ENCODE results near the gene MACROD2. TPM values are rescaled to one million over a fixed set of nuclear protein-coding genes. Genes with fewer than 3 reads are reported as not detected.

The MACROD2 gene
- total RNA-seq, 1 experiment from 2014 or later = 3.7 TPM

DNA sequence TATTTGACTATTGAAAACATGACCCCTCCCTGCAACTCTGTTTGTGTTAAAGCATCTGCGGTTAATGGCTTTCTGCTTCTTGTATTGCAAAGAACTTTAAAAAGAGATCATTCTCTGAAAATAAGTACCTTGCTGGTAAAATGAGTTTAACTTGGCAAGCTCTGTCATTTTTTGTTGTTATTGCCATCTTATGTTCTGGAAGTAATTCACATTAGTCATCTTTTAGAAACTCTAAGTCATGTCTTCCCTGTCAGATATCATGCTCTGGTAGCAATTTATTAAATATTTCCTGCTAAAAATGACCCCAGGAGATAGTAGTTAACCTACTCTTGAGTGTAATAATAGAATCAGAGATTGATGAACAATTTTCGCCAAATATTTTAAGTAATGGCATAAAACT lies 1687.4 kb downstream of the MACROD2 start:
- Histone ChIP-seq H3K27ac (ENCODE audit: low read depth, low read length) (no peak overlapping the region), H3K9me2 (ENCODE audit: insufficient read depth) (no peaks in the 10 kb centered on the region), H2AFZ (ENCODE audit: low read depth, low read length, poor library complexity, severe bottlenecking) (no peak overlapping the region), H3K9me3 (ENCODE audit: control insufficient read depth in 1 of 2, insufficient read depth in 1 of 2, low read depth in 1 of 2, low read length in 2 of 2) (peaks cover 4 to 6% of the 10 kb centered on the region in 2 experiments; a peak in 2 of 4 replicates), H3K9ac (ENCODE audit: low read length) (no peak overlapping the region), H3K79me2 (ENCODE audit: insufficient read depth, low read length) (no peaks in the 10 kb centered on the region), H3K4me2 (ENCODE audit: low read length) (no peak overlapping the region), H3K4me1 (ENCODE audit: control insufficient read depth in 1 of 2, insufficient read depth in 2 of 2, low read length in 2 of 2) (no peaks in the 10 kb centered on the region), H4K20me1 (ENCODE audit: insufficient read depth) (no peaks in the 10 kb centered on the region), H3K36me3 (ENCODE audit: control insufficient read depth in 1 of 2, insufficient read depth in 2 of 2, low read length in 2 of 2) (no peaks in the 10 kb centered on the region), H3K27me3 (ENCODE audit: insufficient read depth, low read length) (no peaks in the 10 kb centered on the region), H3K4me3 (replicated peaks in 1 of 2; ENCODE audit: low read depth in 1 of 2, low read length in 2 of 2) (no peak overlapping the region)
- ChIA-PET CTCF (no interaction called here), POLR2A (no interaction called here), RAD21 (ENCODE audit: low non-redundant PET in 1 of 2, low total read pairs in 2 of 2, uncharacterized antibody in 2 of 2, unreplicated experiment in 2 of 2) (no interaction called here)
- ATAC-seq (no peak), DNase-seq (ENCODE audit: low read depth, low spot score) (no peak)
- intact Hi-C loops (cut with micrococcal nuclease) = no loop called here
- no TSS peak for BruUV-seq (replicated peaks)
- no peak for TF ChIP-seq YY1 (IDR thresholded peaks at IDR 0.05; ENCODE audit: extremely low read depth, insufficient replicate concordance, low read depth, low read length)
- TF ChIP-seq ZNF274 (IDR thresholded peaks at IDR 0.05; ENCODE audit: low read depth, low read length) = no peak
- no peak for TF ChIP-seq EZH2phosphoT487 (IDR thresholded peaks at IDR 0.05; ENCODE audit: borderline replicate concordance)
- TF ChIP-seq, protein P1, sequence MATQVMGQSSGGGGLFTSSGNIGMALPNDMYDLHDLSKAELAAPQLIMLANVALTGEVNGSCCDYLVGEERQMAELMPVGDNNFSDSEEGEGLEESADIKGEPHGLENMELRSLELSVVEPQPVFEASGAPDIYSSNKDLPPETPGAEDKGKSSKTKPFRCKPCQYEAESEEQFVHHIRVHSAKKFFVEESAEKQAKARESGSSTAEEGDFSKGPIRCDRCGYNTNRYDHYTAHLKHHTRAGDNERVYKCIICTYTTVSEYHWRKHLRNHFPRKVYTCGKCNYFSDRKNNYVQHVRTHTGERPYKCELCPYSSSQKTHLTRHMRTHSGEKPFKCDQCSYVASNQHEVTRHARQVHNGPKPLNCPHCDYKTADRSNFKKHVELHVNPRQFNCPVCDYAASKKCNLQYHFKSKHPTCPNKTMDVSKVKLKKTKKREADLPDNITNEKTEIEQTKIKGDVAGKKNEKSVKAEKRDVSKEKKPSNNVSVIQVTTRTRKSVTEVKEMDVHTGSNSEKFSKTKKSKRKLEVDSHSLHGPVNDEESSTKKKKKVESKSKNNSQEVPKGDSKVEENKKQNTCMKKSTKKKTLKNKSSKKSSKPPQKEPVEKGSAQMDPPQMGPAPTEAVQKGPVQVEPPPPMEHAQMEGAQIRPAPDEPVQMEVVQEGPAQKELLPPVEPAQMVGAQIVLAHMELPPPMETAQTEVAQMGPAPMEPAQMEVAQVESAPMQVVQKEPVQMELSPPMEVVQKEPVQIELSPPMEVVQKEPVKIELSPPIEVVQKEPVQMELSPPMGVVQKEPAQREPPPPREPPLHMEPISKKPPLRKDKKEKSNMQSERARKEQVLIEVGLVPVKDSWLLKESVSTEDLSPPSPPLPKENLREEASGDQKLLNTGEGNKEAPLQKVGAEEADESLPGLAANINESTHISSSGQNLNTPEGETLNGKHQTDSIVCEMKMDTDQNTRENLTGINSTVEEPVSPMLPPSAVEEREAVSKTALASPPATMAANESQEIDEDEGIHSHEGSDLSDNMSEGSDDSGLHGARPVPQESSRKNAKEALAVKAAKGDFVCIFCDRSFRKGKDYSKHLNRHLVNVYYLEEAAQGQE (IDR thresholded peaks at IDR 0.05; ENCODE audit: low read depth) = no peak
- no peak for TF ChIP-seq SIN3A (IDR thresholded peaks at IDR 0.05; ENCODE audit: low read depth)
- TF ChIP-seq POLR2AphosphoS5 (IDR thresholded peaks at IDR 0.05; ENCODE audit: low read depth, low read length) = no peak
- TF ChIP-seq CBX3 (IDR thresholded peaks at IDR 0.05; ENCODE audit: low read depth) = no peak
- no peak for TF ChIP-seq EZH2 (IDR thresholded peaks at IDR 0.05)
- TF ChIP-seq SP1 (IDR thresholded peaks at IDR 0.05; ENCODE audit: low read depth) = no peak
- TF ChIP-seq EGR1 (IDR thresholded peaks at IDR 0.05; ENCODE audit: low read depth) = no peak
- TF ChIP-seq, protein P2, sequence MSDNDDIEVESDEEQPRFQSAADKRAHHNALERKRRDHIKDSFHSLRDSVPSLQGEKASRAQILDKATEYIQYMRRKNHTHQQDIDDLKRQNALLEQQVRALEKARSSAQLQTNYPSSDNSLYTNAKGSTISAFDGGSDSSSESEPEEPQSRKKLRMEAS (IDR thresholded peaks at IDR 0.05) = no peak
- TF ChIP-seq, protein P3, sequence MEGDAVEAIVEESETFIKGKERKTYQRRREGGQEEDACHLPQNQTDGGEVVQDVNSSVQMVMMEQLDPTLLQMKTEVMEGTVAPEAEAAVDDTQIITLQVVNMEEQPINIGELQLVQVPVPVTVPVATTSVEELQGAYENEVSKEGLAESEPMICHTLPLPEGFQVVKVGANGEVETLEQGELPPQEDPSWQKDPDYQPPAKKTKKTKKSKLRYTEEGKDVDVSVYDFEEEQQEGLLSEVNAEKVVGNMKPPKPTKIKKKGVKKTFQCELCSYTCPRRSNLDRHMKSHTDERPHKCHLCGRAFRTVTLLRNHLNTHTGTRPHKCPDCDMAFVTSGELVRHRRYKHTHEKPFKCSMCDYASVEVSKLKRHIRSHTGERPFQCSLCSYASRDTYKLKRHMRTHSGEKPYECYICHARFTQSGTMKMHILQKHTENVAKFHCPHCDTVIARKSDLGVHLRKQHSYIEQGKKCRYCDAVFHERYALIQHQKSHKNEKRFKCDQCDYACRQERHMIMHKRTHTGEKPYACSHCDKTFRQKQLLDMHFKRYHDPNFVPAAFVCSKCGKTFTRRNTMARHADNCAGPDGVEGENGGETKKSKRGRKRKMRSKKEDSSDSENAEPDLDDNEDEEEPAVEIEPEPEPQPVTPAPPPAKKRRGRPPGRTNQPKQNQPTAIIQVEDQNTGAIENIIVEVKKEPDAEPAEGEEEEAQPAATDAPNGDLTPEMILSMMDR (IDR thresholded peaks at IDR 0.05 in 2 of 3, conservative IDR thresholded peaks at IDR 0.05 in 1 of 3; ENCODE audit: borderline replicate concordance in 1 of 3, insufficient read depth in 1 of 3, low read depth in 2 of 3, low read length in 2 of 3) = no peak
- TF ChIP-seq ELF1 (IDR thresholded peaks at IDR 0.05; ENCODE audit: borderline replicate concordance, low read depth) = no peak
- TF ChIP-seq, protein P4, sequence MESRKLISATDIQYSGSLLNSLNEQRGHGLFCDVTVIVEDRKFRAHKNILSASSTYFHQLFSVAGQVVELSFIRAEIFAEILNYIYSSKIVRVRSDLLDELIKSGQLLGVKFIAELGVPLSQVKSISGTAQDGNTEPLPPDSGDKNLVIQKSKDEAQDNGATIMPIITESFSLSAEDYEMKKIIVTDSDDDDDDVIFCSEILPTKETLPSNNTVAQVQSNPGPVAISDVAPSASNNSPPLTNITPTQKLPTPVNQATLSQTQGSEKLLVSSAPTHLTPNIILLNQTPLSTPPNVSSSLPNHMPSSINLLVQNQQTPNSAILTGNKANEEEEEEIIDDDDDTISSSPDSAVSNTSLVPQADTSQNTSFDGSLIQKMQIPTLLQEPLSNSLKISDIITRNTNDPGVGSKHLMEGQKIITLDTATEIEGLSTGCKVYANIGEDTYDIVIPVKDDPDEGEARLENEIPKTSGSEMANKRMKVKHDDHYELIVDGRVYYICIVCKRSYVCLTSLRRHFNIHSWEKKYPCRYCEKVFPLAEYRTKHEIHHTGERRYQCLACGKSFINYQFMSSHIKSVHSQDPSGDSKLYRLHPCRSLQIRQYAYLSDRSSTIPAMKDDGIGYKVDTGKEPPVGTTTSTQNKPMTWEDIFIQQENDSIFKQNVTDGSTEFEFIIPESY (IDR thresholded peaks at IDR 0.05; ENCODE audit: extremely low read depth, insufficient replicate concordance, low read length) = no peak
- no peak for TF ChIP-seq JUND (IDR thresholded peaks at IDR 0.05)
- TF ChIP-seq, protein P5, sequence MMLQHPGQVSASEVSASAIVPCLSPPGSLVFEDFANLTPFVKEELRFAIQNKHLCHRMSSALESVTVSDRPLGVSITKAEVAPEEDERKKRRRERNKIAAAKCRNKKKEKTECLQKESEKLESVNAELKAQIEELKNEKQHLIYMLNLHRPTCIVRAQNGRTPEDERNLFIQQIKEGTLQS (IDR thresholded peaks at IDR 0.05) = no peak
- TF ChIP-seq CEBPB (IDR thresholded peaks at IDR 0.05; ENCODE audit: low read depth) = no peak
- no peak for TF ChIP-seq POLR2A (IDR thresholded peaks at IDR 0.05; ENCODE audit: borderline replicate concordance, extremely low read depth, insufficient read depth, insufficient read length)
- no peak for TF ChIP-seq RAD21 (IDR thresholded peaks at IDR 0.05; ENCODE audit: low read depth)

All from HCT116 (cell line).